IMR-90 (cell line): ENCODE measurements around the gene SEL1L3. TPM values are rescaled to one million over a fixed set of nuclear protein-coding genes. Genes with fewer than 3 reads are reported as not detected.

ENCODE experiments used
- ATAC-seq: fragments of 200-7000 bp; cut with Tn5 transposase; 2 replicates; pipeline ENCODE4 v1.9.1; 2020; ENCODE audit warnings: low read depth, mild to moderate bottlenecking, moderate library complexity
- BruUV-seq: library from RNA; stranded (reverse); fragments of 400-500 nt; replicated peaks from 2 replicates; lab custom pipeline; 2021; lab: Mats Ljungman, UMichigan
- CTCF ChIA-PET: fragments of 300-600 bp; formaldehyde crosslinking; extraction: SDS; loops from one replicate; lab custom pipeline; 2021; ENCODE audit warnings: antibody characterized with exemption; lab: Yijun Ruan, JAX
- POLR2A ChIA-PET: fragments of 300-600 bp; sonication (Branson Sonifier 250); formaldehyde crosslinking; loops from one replicate; lab custom pipeline; 2022; ENCODE audit warnings: antibody characterized with exemption; ENCODE audit not compliant: unreplicated experiment; lab: Charles Lee
- DNase-seq: peaks from one replicate; pipeline ENCODE4 v3.0.0; 2013
- H2AFZ ChIP-seq: replicated peaks from 2 replicates; pipeline ENCODE3; 2013; ENCODE audit warnings: low read length, mild to moderate bottlenecking; ENCODE audit not compliant: poor library complexity
- H2AK5ac ChIP-seq: 2 replicates; pipeline ENCODE4 v1.6.1; 2013; ENCODE audit warnings: low read depth, low read length, inconsistent platforms
- H2AK9ac ChIP-seq: replicated peaks from 2 replicates; pipeline ENCODE3; 2013; ENCODE audit warnings: mild to moderate bottlenecking, low read depth, low read length, moderate library complexity; ENCODE audit not compliant: poor library complexity
- H2BK120ac ChIP-seq: 2 replicates; pipeline ENCODE4 v1.6.1; 2013; ENCODE audit warnings: low read depth, low read length, inconsistent platforms
- H2BK15ac ChIP-seq: 3 replicates; pipeline ENCODE4 v1.6.1; 2013; ENCODE audit warnings: low read depth, low read length, inconsistent platforms
- H2BK20ac ChIP-seq: 2 replicates; pipeline ENCODE4 v1.6.1; 2013; ENCODE audit warnings: low read depth, mild to moderate bottlenecking, inconsistent platforms, low read length, moderate library complexity
- H2BK5ac ChIP-seq: 2 replicates; pipeline ENCODE4 v1.6.1; 2013; ENCODE audit warnings: mild to moderate bottlenecking, low read depth, low read length, inconsistent platforms; ENCODE audit not compliant: poor library complexity, severe bottlenecking
- H3K14ac ChIP-seq: replicated peaks from 2 replicates; pipeline ENCODE4 v1.6.1; 2013; ENCODE audit warnings: low read depth, low read length, inconsistent platforms
- H3K18ac ChIP-seq: 2 replicates; pipeline ENCODE4 v1.6.1; 2013; ENCODE audit warnings: low read depth, low read length, control low read depth
- H3K23ac ChIP-seq: 2 replicates; pipeline ENCODE4 v1.6.1; 2013; ENCODE audit warnings: low read depth, low read length, inconsistent platforms
- H3K27ac ChIP-seq: 2 replicates; pipeline ENCODE4 v1.5.1; 2013; ENCODE audit warnings: mild to moderate bottlenecking, control low read depth, low read length; ENCODE audit not compliant: insufficient read depth
- H3K27me3 ChIP-seq: 2 replicates; pipeline ENCODE4 v1.6.1; 2013; ENCODE audit warnings: low read length; ENCODE audit not compliant: control insufficient read depth, insufficient read depth
- H3K36me3 ChIP-seq: 2 replicates; pipeline ENCODE4 v1.6.1; 2013; ENCODE audit warnings: low read length, mixed read lengths; ENCODE audit not compliant: control insufficient read depth, insufficient read depth
- H3K4ac ChIP-seq: 2 replicates; pipeline ENCODE4 v1.6.1; 2013; ENCODE audit warnings: low read depth, low read length, inconsistent platforms
- H3K4me1 ChIP-seq: 2 replicates; pipeline ENCODE4 v1.6.1; 2013; ENCODE audit warnings: low read length, mixed read lengths; ENCODE audit not compliant: control insufficient read depth, insufficient read depth
- H3K4me2 ChIP-seq: 2 replicates; pipeline ENCODE4 v1.6.1; 2013; ENCODE audit warnings: low read depth, mild to moderate bottlenecking, control low read depth, low read length, moderate library complexity
- H3K4me3 ChIP-seq: 2 replicates; pipeline ENCODE4 v1.5.1; 2013; ENCODE audit warnings: low read depth, mild to moderate bottlenecking, control low read depth, low read length, moderate library complexity; ENCODE audit not compliant: insufficient read depth
- H3K56ac ChIP-seq: 2 replicates; pipeline ENCODE4 v1.6.1; 2013; ENCODE audit warnings: low read length, inconsistent platforms; ENCODE audit not compliant: insufficient read depth; ENCODE audit errors: extremely low read depth
- H3K79me1 ChIP-seq, 2 experiments: 2 replicates each; pipeline ENCODE4 v1.6.1; 2013; ENCODE audit warnings: low read length in 2 of 2, inconsistent platforms in 1 of 2, low read depth in 1 of 2
- H3K9ac ChIP-seq: 2 replicates; pipeline ENCODE4 v1.6.1; 2013; ENCODE audit warnings: low read depth, low read length, control low read depth
- H3K9me1 ChIP-seq: 2 replicates; pipeline ENCODE4 v1.6.1; 2013; ENCODE audit warnings: low read length, inconsistent platforms; ENCODE audit not compliant: insufficient read depth
- H3K9me3 ChIP-seq: 2 replicates; pipeline ENCODE4 v1.6.1; 2013; ENCODE audit warnings: low read length; ENCODE audit not compliant: control insufficient read depth, insufficient read depth
- H4K20me1 ChIP-seq: 2 replicates; pipeline ENCODE4 v1.6.1; 2013; ENCODE audit warnings: low read length, inconsistent platforms; ENCODE audit not compliant: insufficient read depth
- H4K5ac ChIP-seq: 2 replicates; pipeline ENCODE4 v1.6.1; 2013; ENCODE audit warnings: mild to moderate bottlenecking, low read depth, low read length, control low read depth
- H4K8ac ChIP-seq, 2 experiments: 2 replicates each; pipeline ENCODE4 v1.6.1; 2013; ENCODE audit warnings: low read depth in 2 of 2, low read length in 2 of 2, control low read depth in 1 of 2, inconsistent platforms in 1 of 2
- H4K91ac ChIP-seq: 2 replicates; pipeline ENCODE4 v1.6.1; 2013; ENCODE audit warnings: low read depth, low read length, inconsistent platforms; ENCODE audit not compliant: insufficient read depth
- BHLHE40 ChIP-seq: fragments of 150-350 bp; IDR thresholded peaks from 2 replicates; pipeline ENCODE4 v1.6.1; 2016; ENCODE audit warnings: mild to moderate bottlenecking, low read depth, low read length
- CEBPB ChIP-seq: IDR thresholded peaks from 2 replicates; pipeline ENCODE4 v1.6.1; 2012; ENCODE audit warnings: low read depth, low read length, improper control_type of control experiment
- WGBS, 2 experiments: methylation state at CpG; one replicate each; pipeline versions ENCODE4 v1.1.5 to v1.1.7; 2013; ENCODE audit warnings: missing lambda C conversion rate in 2 of 2; ENCODE audit not compliant: insufficient read length in 1 of 2; ENCODE audit errors: extremely low coverage in 2 of 2; 5-methylcytosine and 5-hydroxymethylcytosine counted together
- dilution Hi-C: fragments of 300-500 bp; cut with HindIII; formaldehyde crosslinking; loops from one replicate; pipeline ENCODE4 v1.14.3; 2018; ENCODE audit warnings: low sequenced_read_pairs; ENCODE audit not compliant: unreplicated experiment
- in situ Hi-C: fragments of 300-500 bp; cut with MboI; formaldehyde crosslinking; loops from 3 replicates; pipeline ENCODE4 v1.14.3; 2019; ENCODE audit warnings: low sequenced_read_pairs, inconsistent platforms, mixed read lengths
- intact Hi-C: fragments of 100-400 bp; cut with micrococcal nuclease; formaldehyde crosslinking; loops from 2 replicates; pipeline ENCODE4 v1.10.0; 2022
- polyA plus RNA-seq, 3 experiments: library from polyadenylated mRNA; depleted of rRNA; stranded (reverse); fragments of >200 nt; gene quantifications; 2 replicates each; pipeline ENCODE4 v1.2.3, GENCODE V29; 2012; ENCODE audit warnings: low replicate concordance in 1 of 3
- total RNA-seq: library from RNA; depleted of rRNA; stranded (reverse); fragments of >200 nt; gene quantifications from 2 replicates; pipeline ENCODE4 v1.2.3, GENCODE V29; 2012
- TF ChIP-seq, protein P1 (sequence below): conservative IDR thresholded peaks from 2 replicates; pipeline ENCODE4 v1.5.1; 2012; ENCODE audit warnings: mild to moderate bottlenecking, low read depth, low read length, improper control_type of control experiment

SEL1L3 gene
- total and polyA plus RNA-seq, 2 of the 4 experiments (the other 2 are of a cell fraction), result 16.4 to 43.7 TPM

DNA sequence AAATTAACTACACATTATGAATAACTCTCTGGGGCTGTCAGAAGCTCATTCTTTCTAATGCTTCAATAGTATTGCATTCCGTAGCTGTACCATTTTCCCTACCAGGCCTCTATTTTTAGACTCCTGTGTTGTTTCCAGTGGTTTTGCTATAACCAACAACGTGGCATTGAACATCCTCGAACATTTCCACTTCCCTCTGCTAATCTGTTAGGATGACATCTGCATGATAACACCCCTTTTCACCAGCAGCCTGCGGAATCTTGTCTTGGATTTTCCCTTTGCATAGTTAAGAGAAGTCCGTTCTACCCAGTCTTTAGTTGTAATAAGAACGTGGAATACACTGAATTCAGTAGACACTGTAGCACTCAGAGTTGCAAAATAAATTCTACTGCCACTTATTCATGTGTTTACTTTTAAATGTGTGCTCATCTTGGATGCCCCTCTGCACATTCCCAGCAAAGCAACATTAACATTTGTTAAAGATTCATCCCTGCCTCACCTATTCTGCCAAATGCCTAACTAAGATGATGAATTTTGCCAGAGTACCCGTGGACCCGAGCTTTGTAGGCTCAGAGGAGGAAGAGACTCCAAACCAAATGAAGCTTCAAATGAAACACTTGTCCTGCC lies 55.6 kb downstream of the SEL1L3 start:
- DNase-seq (peak; percentile 44), ATAC-seq (peak; percentile 78)
- no peak overlapping the region for H2BK120ac ChIP-seq
- dilution Hi-C loops (no loop called here), in situ Hi-C loops (no loop called here), intact Hi-C loops (no loop called here)
- no peak overlapping the region; the same call in 1 of the 2 replicates for H3K56ac ChIP-seq
- WGBS, 2 experiments, result no CpG with 5 or more reads among the region's 8 CpGs
- peak overlapping the region; percentile 75 for H2BK5ac ChIP-seq
- POLR2A ChIA-PET, result no interaction called here
- H2AFZ ChIP-seq, result no peak overlapping the region
- no peaks in the 10 kb centered on the region for H3K79me1 ChIP-seq
- no peak overlapping the region for H2AK9ac ChIP-seq
- peak overlapping the region; percentile 54; the same call in 1 of the 2 replicates for H3K4me2 ChIP-seq
- H3K14ac ChIP-seq, result 0 out of 2 replicates have a peak overlapping the region, but pooled peaks have one; percentile 12
- H3K36me3 ChIP-seq, result peaks cover 5% of the 10 kb centered on the region; the same call in 1 of the 2 replicates
- H3K18ac ChIP-seq, result peak overlapping the region; percentile 24; the same call in 1 of the 2 replicates
- no peak overlapping the region for H4K91ac ChIP-seq
- H4K5ac ChIP-seq, result no peak overlapping the region
- no peak overlapping the region for H2BK15ac ChIP-seq
- H3K9ac ChIP-seq, result no peak overlapping the region
- H2AK5ac ChIP-seq, result no peak overlapping the region
- no peaks in the 10 kb centered on the region for H3K27me3 ChIP-seq
- no peak overlapping the region for H3K4me3 ChIP-seq
- no peak overlapping the region for H3K27ac ChIP-seq
- CTCF ChIA-PET, result no interaction called here
- H3K4ac ChIP-seq, result no peak overlapping the region; the same call in 1 of the 2 replicates
- H3K9me3 ChIP-seq, result no peaks in the 10 kb centered on the region
- no TSS peak for BruUV-seq
- H3K4me1 ChIP-seq, result peaks cover 7% of the 10 kb centered on the region
- H3K23ac ChIP-seq, result no peak overlapping the region; the same call in 1 of the 2 replicates
- 0 out of 4 replicates have a peak overlapping the region, but pooled peaks of 1 of the 2 experiments have one; percentile 63 for H4K8ac ChIP-seq
- no peaks in the 10 kb centered on the region for H4K20me1 ChIP-seq
- peak overlapping the region; percentile 47; the same call in 1 of the 2 replicates for H2BK20ac ChIP-seq
- H3K9me1 ChIP-seq, result peaks cover 11% of the 10 kb centered on the region
- TF ChIP-seq CEBPB (peak; percentile 63; the same call in 1 of the 2 replicates), BHLHE40 (no peak)
- TF ChIP-seq, protein P1, sequence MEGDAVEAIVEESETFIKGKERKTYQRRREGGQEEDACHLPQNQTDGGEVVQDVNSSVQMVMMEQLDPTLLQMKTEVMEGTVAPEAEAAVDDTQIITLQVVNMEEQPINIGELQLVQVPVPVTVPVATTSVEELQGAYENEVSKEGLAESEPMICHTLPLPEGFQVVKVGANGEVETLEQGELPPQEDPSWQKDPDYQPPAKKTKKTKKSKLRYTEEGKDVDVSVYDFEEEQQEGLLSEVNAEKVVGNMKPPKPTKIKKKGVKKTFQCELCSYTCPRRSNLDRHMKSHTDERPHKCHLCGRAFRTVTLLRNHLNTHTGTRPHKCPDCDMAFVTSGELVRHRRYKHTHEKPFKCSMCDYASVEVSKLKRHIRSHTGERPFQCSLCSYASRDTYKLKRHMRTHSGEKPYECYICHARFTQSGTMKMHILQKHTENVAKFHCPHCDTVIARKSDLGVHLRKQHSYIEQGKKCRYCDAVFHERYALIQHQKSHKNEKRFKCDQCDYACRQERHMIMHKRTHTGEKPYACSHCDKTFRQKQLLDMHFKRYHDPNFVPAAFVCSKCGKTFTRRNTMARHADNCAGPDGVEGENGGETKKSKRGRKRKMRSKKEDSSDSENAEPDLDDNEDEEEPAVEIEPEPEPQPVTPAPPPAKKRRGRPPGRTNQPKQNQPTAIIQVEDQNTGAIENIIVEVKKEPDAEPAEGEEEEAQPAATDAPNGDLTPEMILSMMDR, result no peak
